Stimulated activated CD8-positive, alpha-beta memory T cell treated with anti-CD3 and anti-CD28 coated beads, Interleukin-7, amount 100 ng/mL, for 4 hours (primary cell): ENCODE results near the gene SLC39A11.

Experiments used
- DNase-seq, 2 donors: peaks; one replicate each; pipeline ENCODE4 v3.0.0-alpha.2; 2020; ENCODE audit warnings: low read depth in 2 of 2

SLC39A11 gene

DNA sequence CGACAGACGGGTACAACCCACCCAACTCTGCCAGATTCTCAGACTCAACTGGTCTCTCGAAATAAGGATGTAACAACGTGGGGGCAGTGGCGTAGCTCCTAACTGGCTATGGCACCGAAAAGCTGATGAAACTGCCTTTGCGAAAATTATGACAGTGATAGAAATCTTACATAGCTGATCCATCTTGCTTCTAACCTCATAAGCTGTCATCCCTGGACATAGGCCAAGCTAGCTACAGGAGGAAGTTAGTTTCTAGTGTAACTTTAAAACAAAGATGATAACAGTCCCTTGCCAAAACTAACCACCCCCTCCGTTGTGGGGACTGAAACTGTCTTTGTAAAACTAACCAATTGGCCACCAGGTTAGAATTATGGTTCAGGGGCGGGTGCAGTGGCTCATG, 220.1 kb downstream of the SLC39A11 start:
- DNase-seq, result no peak

DNA sequence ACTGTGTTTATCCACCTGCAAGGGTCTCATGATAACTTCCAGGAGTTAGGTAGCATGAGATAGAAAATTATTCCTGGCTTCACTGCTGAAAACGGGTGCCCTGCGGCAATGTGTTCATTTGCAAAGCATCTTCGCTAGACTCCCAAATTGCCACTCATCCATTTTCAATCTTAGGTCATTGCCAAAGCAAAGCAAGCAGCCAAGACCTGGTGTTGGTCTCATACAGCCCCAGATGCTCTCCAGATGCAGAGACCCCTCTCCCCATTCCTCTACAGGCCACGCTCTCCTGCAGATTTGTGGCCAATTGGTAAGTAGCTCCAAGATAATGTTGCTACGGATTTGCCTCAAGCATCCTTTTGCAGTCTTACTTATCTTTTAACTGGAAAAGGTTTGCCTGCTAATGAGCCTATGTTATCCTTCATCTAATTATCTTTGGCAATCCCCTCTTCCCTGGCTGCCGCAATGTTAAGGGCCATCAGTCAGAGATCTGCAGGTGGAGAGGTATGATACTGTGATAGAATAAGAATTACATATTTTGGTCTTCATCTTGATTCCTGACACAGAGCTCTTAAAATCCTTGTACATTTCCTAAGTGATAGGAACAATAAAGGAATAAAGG, 222.0 kb downstream of the SLC39A11 start:
- no peak for DNase-seq

DNA sequence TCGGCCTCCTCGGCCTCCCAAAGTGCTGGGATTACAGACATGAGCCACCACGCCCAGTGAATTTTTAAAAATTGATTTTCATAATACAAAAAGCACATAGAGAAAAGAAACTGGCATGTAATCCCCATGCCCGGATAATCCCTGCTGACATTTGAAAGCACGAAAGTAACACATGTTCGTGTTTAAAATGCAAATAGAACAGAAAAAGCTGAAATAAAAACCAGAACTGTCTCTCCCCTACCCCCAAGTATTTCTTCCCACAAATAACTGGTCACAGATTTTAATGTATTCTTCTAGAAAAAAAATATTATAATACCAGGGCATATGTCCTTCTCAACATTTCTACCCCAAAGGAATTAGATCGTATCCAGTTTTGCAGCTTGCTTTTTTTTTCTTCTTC, 222.9 kb downstream of the SLC39A11 start:
- no peak for DNase-seq

DNA sequence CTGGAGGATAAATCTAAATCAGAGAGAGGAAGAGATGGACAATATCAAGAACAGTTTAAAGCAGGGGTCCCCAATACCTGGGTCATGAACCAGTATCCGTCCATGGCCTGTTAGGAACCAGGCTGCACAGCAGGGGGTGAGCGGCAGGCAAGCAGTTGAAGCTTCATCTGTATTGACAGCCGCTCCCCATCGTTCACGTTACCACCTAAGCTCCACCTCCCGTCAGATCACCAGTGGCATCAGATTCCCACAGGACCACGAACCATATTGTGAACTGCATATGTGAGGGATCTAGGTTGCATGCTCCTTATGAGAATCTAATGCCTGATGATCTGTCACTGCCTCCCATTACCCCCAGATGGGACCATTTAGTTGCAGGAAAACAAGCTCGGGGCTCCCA, 226.5 kb downstream of the SLC39A11 start:
- no peak for DNase-seq

DNA sequence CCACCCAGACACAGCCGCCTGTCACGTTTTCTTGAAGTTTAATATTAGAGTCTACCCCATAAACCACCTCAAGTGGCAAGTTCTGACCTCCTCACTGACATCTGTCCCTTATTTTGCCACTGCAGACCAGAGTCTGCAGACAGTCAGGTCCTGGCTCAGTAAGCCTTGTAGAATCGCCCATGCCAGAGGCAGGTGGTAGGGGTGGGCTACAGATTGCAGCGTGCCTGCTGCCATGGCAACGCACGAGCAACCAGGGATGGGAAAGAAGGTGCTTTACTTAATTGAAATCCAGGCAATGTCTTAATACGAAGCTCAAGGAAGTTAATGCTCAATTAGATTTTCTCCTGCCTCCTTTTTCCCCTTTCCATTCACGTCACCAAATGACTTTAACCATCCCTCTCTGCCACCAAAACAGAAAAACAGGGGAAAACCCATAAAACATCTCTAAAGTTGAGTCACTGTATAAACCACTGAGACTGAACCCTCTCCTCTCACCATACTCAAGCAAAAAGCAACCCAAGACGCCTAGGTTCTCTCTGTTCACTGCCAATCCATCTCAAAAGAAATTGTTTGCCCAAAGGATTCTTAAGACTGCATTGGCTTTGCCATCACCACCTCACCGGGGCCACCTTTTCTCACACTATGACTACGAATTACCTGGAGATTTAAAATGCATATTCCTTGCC, 228.8 kb downstream of the SLC39A11 start:
- DNase-seq, result no peak

DNA sequence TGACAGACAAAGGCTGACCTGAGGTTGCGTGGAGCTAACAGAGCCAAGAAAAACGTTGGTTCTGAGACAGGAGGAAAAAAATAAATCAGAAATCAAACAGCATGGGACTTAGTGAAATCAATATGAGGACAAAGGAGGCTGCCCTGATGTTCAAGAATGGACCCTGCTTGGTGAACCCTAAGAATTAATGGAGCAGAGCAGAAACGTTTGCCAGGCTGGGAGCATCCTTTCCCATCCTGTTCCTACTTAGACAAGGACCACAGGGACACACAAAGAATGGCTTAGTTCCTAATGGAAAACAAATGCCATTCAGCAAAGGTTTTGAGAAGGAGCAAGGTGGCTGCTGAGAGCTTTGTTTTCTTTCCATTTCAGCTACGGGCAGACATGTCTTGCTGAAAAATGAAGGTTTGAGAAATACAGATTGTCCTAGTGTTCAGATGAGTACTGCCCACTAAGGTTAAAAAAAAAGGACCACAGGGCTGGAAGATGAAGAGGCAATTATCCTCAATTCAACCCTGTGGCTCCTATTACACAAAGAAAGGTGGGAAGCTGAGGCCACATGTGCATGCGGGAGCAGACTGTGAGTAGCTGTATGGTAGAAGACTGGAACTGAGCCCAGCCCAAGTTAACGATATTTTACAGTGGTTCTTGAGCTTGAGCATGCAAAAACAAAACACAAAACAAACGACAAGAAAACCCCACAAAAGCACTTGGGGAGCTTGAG, 230.1 kb downstream of the SLC39A11 start:
- no peak for DNase-seq

DNA sequence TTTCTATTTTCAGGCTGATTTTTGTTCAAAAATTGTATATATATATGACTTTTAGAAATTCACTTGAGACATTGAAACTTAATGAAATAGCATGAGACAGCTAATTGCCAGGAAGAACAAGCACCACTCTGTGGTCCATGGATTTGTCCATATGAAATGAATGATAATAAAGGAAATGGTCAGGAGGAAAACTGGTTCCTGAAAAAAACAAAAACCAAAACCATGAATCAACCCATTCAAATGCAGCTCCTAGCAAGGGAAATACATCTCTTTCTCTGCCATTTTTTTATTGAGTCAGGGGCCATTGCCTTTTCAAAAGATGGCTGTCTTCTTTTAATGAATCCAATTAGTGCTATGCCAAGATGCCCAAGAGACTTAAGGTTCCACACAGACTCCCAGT, 230.7 kb downstream of the SLC39A11 start:
- no peak for DNase-seq

DNA sequence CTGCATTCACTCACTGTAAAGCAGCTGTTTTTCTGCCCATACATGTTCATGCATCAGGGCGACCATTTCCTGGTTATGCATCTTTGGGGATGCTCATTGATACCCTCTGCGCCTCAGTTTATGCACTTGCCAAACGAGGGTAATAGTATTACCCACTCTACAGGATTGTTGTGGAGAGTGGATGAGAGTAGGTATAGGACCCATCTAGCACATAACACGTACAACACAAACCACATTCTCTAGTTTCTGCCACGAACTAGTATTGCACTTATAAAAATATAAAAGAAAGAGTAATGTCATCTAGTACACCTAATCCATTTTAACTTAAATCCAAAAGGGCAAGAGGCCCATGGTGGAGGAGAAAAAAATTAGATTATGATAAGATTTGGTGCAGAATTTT, 231.7 kb downstream of the SLC39A11 start:
- no peak for DNase-seq

DNA sequence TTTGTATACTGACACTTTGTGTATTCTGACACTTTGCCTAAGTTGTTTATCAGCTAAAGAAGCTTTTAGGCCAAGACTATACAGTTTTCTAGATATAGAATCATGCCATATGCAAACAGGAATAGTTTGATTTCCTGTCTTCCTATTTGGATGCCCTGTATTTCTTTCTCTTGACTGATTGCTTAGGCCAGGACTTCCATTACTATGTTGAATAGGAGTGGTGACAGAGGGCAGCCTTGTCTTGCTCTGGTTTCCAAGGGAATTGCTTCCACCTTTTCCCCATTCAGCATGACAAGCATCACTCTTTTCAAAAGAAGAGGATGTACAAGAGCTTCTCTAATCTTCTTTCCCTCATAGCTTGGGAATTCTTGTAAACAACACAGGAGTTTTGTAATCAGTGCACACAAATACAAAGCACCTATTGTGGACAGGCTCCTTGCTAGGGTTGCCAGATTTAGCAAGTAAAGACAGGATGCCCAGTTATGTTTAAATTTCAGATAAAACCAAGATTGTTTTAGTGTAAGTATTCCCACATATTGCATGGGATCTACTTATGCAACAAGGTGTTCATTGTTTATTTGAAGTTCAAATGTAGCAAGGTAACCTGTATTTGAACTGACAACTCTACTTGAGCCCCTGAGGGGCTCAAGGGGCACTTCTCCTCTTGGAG, 233.5 kb downstream of the SLC39A11 start:
- no peak for DNase-seq

DNA sequence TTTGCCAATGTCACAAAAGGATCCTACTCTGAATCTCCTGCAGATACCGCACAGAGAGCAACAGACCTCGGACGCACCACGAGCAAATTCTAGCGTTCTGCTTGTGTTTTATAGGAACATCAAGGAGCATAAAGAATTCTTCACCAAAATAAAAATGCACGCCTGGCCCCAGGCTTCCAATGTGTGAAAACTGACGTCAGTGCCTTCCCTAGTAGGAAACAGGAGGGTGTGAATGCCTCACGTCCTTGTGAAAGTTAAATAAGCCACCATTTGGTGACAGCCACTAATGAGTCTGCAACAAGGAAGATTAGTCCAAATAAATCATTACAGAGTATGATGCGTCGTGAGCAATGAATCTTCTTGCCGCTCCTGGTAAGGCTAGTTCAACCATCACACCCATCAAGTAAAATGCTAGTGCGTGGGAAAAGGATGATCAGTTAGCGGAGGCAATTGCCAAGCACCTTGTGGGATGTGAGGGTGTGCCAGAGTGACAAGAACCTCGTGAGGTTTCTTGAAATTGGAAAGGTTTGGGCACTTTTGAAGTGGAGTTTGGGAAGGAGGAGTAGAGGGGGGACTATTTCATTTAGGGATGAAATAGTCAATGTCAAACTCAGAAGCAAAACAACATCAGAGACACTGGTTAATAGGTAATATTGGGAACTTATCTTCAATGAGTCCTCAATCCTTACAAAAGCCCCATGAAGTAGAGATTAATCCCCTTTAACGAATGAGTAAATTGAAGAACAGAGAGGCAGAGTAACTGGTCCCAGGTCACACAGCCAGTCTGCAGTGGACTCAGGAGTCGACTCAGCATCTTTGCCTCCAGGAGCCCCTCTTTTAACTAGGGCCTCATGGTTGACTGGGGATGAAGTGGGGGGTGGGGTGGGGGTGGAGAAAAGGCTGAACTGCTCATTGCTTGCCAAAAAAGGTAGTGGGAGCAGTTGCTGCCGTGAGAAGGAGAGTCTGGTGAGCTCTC, 238.8 kb downstream of the SLC39A11 start:
- no peak for DNase-seq

DNA sequence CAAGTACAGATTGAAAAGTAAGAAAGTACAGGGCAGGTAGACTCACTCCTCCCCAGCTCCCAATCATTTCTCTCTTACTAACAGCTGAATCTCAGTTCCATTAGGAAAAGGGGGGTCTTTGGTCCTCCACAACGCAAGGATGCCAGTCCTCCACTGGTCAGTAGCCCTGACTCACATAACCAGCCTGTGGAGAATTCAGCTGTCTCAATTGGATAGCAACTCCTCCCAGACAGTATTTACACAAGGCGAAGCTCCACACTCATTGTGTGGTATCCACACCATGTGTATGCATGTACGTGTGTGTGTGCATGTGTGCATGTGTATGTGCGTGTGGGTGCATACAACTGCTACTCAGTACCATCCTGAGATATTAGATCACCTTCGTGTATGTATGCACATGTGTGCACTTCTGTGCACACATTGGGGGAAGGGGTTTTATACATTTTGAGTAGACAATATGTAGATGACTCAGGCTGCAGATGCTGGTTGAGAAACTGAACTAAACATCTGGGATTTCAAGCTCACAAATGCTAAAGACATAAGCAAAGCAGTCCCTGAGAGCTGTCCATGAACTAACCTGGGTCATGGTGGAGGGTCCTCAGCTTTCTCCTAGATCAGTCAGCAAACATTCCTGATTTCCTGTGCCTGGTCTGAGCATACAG, 240.1 kb downstream of the SLC39A11 start:
- no peak for DNase-seq

DNA sequence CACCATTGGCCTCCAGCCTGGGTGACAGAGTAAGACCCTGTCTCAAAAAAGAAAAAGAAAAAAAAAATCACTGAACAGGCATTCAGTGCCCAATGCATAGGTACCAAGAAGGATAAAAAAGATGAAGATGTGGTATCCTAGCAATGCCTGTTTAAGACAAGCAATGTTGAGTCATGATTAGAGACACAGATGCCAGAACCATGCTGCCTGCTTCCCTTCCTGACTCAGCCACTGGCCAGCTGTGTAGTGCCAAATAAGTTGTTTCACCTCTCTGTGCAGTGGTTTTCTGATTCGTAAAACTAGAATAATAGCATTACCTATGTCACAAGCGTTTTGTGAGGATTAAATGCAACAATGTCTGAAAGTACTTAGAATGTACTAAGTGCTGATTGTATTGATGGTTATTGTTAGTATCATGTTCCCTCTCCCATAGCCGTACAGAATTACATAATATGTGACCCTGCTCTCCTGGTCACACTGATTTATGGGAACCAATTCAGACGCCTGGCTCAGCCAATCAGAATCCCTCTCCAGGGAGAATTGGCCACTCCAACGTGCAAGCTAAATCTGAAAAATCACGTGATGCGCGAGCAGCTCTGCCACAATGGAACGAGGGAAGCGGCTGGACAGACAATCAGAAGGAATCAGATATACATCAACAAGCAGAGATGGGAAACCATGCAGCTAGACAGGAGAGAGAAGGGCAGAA, 241.9 kb downstream of the SLC39A11 start:
- no peak for DNase-seq

DNA sequence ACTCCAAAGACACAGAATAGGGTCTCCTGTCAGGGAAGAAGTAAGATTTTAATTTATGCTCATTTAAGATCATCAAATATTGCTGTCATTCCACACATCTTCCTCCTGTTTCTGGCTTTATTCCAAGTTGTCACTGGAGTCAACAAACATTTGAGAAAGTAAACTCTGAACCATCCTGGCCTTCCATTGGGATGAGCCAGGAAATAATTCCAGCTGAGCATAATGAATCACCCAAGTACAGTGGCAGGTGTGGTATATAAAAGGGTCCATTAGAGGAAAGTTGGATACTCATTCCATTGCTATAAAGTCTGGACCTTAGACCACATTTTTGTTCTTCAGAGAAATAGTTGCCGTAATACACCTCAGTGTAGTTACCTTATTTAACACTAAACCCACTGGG, 246.1 kb downstream of the SLC39A11 start:
- DNase-seq, result no peak

DNA sequence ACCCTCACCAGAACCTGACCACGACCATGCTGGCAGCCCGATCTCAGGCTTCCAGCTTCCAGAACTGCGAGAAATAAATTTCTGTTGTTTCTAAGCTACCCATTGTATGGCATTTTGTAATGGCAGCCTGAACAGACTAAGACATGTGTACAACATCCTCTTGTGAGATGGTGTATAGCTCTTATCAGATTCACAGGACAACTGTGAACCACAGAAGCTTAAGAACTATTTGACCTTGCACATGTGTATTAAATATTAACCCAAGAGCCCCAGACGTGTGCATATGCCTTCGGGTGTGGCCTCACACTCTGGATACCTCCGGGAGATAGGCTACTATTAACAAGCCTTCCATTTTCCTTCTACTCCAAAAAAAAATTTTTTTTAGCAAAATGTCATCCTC, 248.9 kb downstream of the SLC39A11 start:
- DNase-seq, result no peak

DNA sequence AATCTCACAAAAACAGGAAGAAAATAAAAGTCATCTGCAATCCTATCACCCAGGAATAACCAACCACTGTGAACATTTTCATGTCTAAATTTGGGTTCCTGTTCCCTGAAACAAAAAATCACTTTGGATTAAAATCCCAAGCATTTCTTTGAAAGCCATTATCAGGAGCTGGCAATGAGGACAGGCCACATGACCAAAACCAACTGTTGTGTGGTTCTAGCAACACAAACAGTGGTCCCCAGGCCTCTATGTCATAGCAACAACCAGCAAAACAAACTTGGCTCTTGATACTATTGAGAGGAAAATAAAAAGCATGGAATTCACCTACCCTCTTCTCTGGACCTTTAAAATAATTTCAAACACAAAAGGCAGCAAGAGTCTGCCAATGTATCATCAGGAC, 252.5 kb downstream of the SLC39A11 start:
- no peak for DNase-seq

DNA sequence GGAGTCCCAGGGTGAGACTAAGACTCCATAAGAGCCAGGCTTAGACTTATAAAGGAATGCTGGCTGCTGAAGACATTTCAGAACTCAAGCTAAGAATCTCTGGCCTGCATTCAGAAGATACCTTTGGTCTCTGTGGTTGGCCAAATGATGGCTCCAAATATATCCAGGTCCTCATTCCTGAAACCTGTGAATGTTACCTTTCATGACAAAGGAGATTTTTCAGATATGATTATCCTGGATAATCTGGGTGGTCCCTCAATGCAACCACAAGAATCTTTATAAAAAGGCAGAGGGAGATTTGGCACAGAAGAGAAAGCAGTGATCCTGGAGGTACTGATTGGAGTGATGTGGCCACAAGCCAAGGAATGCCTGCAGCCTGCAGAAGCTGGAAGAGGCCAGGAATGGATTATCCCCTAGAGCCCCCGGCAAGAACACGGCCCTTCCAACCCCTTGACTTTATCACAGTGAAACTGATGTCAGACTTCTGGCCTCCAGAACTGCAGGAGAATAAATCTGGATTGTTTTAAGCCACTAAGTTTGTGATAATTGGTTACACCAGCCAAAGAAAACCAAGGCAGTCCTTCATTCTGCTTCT, 253.3 kb downstream of the SLC39A11 start:
- DNase-seq, result no peak

DNA sequence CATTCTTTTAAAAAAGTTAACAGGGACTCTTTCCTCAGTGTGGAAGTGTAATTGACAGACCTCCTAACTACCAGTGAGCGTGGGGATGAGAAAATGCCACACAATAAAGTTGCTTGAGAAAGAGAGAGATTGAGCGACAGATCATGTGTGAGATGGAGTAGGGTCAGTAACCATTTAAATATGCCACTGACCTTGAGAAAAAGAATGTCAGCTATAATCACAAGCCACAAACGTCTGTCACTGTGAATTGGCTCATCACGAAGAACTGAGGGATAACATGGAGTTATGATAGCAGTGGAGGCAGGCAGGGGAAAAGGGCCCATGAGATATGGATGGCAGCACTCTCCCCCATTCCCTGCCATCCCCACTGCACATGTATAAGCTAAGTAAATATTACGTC, 253.9 kb downstream of the SLC39A11 start:
- no peak for DNase-seq

DNA sequence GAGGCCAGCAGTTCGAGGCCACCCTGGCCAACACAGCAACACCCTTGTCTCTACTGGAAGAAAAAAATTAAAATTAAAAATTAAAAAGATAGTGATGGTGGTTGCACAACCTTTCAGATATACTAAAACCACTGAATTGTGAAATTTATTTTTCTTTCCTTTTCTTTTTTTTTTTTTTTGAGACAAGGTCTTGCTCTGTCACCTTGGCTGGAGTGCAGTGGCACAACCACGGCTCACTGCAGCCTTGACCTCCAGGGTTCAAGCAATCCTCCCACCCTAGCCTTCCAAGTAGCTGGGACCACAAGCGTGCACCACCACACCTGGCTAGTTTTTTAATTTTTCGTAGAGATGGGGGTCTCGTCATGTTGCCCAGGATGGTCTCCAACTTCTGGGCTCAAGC, 254.4 kb downstream of the SLC39A11 start:
- DNase-seq, result no peak

DNA sequence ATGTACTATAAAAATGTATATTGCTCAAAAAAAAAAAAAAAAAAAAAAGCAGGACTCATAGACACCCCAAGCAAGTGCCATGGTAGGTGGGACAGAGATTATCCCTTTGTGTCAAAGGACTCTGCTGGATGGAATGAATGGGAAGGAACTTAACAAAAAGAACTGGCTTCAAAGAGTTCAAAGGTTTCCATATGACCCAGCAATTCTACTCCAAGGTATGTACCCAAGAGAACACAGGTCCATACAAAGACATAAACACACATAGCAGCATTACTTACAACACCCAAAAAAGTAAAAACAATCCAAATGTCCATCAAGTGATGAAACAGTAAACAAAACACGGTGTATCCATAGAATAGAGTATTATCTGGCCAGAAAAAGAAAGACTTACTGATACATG, 255.2 kb downstream of the SLC39A11 start:
- DNase-seq, result no peak
